H9 (cell line): ENCODE results near the gene STARD7. TPM values are rescaled to one million over a fixed set of nuclear protein-coding genes. Genes with fewer than 3 reads are reported as not detected.

Experiments
- DNase-seq: peaks from one replicate; pipeline ENCODE4 v3.0.0-alpha.2; 2017
- H2AFZ ChIP-seq: one replicate; pipeline ENCODE4 v1.6.1; 2013; ENCODE audit warnings: mild to moderate bottlenecking, low read length, control low read depth, moderate library complexity
- H2AK5ac ChIP-seq: 2 replicates; pipeline ENCODE4 v1.6.1; 2013; ENCODE audit warnings: low read length, control low read depth, mixed read lengths; ENCODE audit not compliant: insufficient read length
- H2BK120ac ChIP-seq: one replicate; pipeline ENCODE4 v1.6.1; 2013; ENCODE audit warnings: low read depth, mild to moderate bottlenecking, low read length, control low read depth, inconsistent platforms; ENCODE audit not compliant: poor library complexity, severe bottlenecking
- H2BK12ac ChIP-seq: 2 replicates; pipeline ENCODE4 v1.6.1; 2013; ENCODE audit warnings: low read length, control low read depth, mixed read lengths, low read depth; ENCODE audit not compliant: insufficient read length
- H2BK15ac ChIP-seq: 2 replicates; pipeline ENCODE4 v1.6.1; 2013; ENCODE audit warnings: low read depth, low read length, control low read depth
- H2BK20ac ChIP-seq: one replicate; pipeline ENCODE4 v1.6.1; 2013; ENCODE audit warnings: low read depth, mild to moderate bottlenecking, low read length, control low read depth, inconsistent platforms; ENCODE audit not compliant: poor library complexity, severe bottlenecking
- H2BK5ac ChIP-seq: 2 replicates; pipeline ENCODE4 v1.6.1; 2013; ENCODE audit warnings: low read length, control low read depth, mixed read lengths; ENCODE audit not compliant: insufficient read length
- H3K14ac ChIP-seq: 2 replicates; pipeline ENCODE4 v1.6.1; 2013; ENCODE audit warnings: low read length, control low read depth; ENCODE audit not compliant: insufficient read depth
- H3K18ac ChIP-seq: 2 replicates; pipeline ENCODE4 v1.6.1; 2013; ENCODE audit warnings: low read depth, mild to moderate bottlenecking, mixed read lengths, low read length, control low read depth; ENCODE audit not compliant: insufficient read length
- H3K23ac ChIP-seq: 2 replicates; pipeline ENCODE4 v1.6.1; 2013; ENCODE audit warnings: low read length, control low read depth, mixed read lengths, low read depth; ENCODE audit not compliant: insufficient read length
- H3K23me2 ChIP-seq: 2 replicates; pipeline ENCODE4 v1.6.1; 2013; ENCODE audit warnings: low read depth, mild to moderate bottlenecking, mixed read lengths, low read length, control low read depth; ENCODE audit not compliant: insufficient read length, poor library complexity, severe bottlenecking
- H3K27ac ChIP-seq: 2 replicates; pipeline ENCODE4 v1.5.1; 2013; ENCODE audit warnings: low read length, control low read depth, mixed read lengths, low read depth; ENCODE audit not compliant: insufficient read length
- H3K27me3 ChIP-seq: 2 replicates; pipeline ENCODE4 v1.6.1; 2013; ENCODE audit warnings: low read length, control low read depth, inconsistent platforms; ENCODE audit not compliant: insufficient read depth
- H3K4ac ChIP-seq: 2 replicates; pipeline ENCODE4 v1.6.1; 2013; ENCODE audit warnings: low read depth, mild to moderate bottlenecking, control low read depth, inconsistent platforms, low read length, moderate library complexity
- H3K4me1 ChIP-seq: 2 replicates; pipeline ENCODE4 v1.6.1; 2013; ENCODE audit warnings: low read length, control low read depth, inconsistent platforms; ENCODE audit not compliant: insufficient read depth
- H3K4me2 ChIP-seq: 2 replicates; pipeline ENCODE4 v1.6.1; 2013; ENCODE audit warnings: low read length, control low read depth, mixed read lengths; ENCODE audit not compliant: insufficient read length, insufficient read depth
- H3K56ac ChIP-seq: 2 replicates; pipeline ENCODE4 v1.6.1; 2013; ENCODE audit warnings: low read depth, mild to moderate bottlenecking, mixed read lengths, low read length, control low read depth; ENCODE audit not compliant: insufficient read length
- H3K79me1 ChIP-seq: 2 replicates; pipeline ENCODE4 v1.6.1; 2013; ENCODE audit warnings: low read depth, mild to moderate bottlenecking, moderate library complexity, low read length, control low read depth, inconsistent platforms; ENCODE audit not compliant: insufficient read depth, poor library complexity, severe bottlenecking
- H3K79me2 ChIP-seq: 2 replicates; pipeline ENCODE4 v1.6.1; 2013; ENCODE audit warnings: low read length, control low read depth, inconsistent platforms; ENCODE audit not compliant: insufficient read depth
- H3K9ac ChIP-seq: 2 replicates; pipeline ENCODE4 v1.6.1; 2013; ENCODE audit warnings: low read length, control low read depth, mixed read lengths; ENCODE audit not compliant: insufficient read length; ENCODE audit errors: extremely low read depth
- H3K9me3 ChIP-seq: one replicate; pipeline ENCODE4 v1.6.1; 2013; ENCODE audit warnings: low read depth, low read length, inconsistent platforms; ENCODE audit not compliant: control insufficient read depth
- H3T11ph ChIP-seq: one replicate; pipeline ENCODE4 v1.6.1; 2013; ENCODE audit warnings: mild to moderate bottlenecking, low read length, control low read depth, inconsistent platforms
- H4K20me1 ChIP-seq: one replicate; pipeline ENCODE4 v1.6.1; 2013; ENCODE audit not compliant: control insufficient read depth, insufficient read length, insufficient read depth
- H4K5ac ChIP-seq: 2 replicates; pipeline ENCODE4 v1.6.1; 2013; ENCODE audit warnings: low read depth, mild to moderate bottlenecking, mixed read lengths, low read length, control low read depth; ENCODE audit not compliant: insufficient read length
- H4K8ac ChIP-seq: replicated peaks from 2 replicates; pipeline ENCODE4 v1.6.1; 2013; ENCODE audit warnings: low read length, control low read depth, mixed read lengths, low read depth; ENCODE audit not compliant: insufficient read length
- H4K91ac ChIP-seq: 2 replicates; pipeline ENCODE4 v1.6.1; 2013; ENCODE audit warnings: low read depth, mild to moderate bottlenecking, moderate library complexity, mixed read lengths, low read length, control low read depth; ENCODE audit not compliant: insufficient read length
- H3K27ac Mint-ChIP-seq, 3 experiments: 2 replicates in 2 of 3; 3 replicates in 1 of 3; pipeline ENCODE4 v1.8.0; 2020 to 2021; ENCODE audit warnings: mixed read lengths in 3 of 3, mild to moderate bottlenecking in 1 of 3, moderate library complexity in 1 of 3
- H3K27me3 Mint-ChIP-seq: 2 replicates; pipeline ENCODE4 v1.8.0; 2021; ENCODE audit warnings: low read depth, mild to moderate bottlenecking, moderate library complexity, mixed read lengths
- H3K36me3 Mint-ChIP-seq, 3 experiments: 2 replicates in 2 of 3; 3 replicates in 1 of 3; pipeline ENCODE4 v1.8.0; 2020 to 2021; ENCODE audit warnings: low read depth in 3 of 3, mixed read lengths in 3 of 3; ENCODE audit not compliant: insufficient read depth in 1 of 3
- H3K4me1 Mint-ChIP-seq, 2 experiments: 2 replicates each; pipeline ENCODE4 v1.8.0; 2020; ENCODE audit warnings: mixed read lengths in 2 of 2
- H3K4me3 Mint-ChIP-seq, 2 experiments: 2 replicates in 1 of 2; 3 replicates in 1 of 2; pipeline ENCODE4 v1.8.0; 2020 to 2021; ENCODE audit warnings: mild to moderate bottlenecking in 2 of 2, mixed read lengths in 2 of 2, moderate library complexity in 1 of 2
- H3K9me3 Mint-ChIP-seq, 2 experiments: 2 replicates in 1 of 2; 3 replicates in 1 of 2; pipeline ENCODE4 v1.8.0; 2020; ENCODE audit warnings: mild to moderate bottlenecking in 2 of 2, mixed read lengths in 2 of 2, moderate library complexity in 1 of 2
- CTCF ChIP-seq: fragments of 200-600 bp; sonication (generic); conservative IDR thresholded peaks from 3 replicates; pipeline ENCODE4 v1.8.0; 2021; ENCODE audit warnings: antibody characterized with exemption, mild to moderate bottlenecking
- WGBS: extraction: QIAGEN DNeasy Blood & Tissue Kit; methylation state at CpG from one replicate; pipeline ENCODE4 v1.1.7; 2013; ENCODE audit warnings: missing lambda C conversion rate, low lambda C conversion rate, mixed read lengths; ENCODE audit not compliant: insufficient read length; ENCODE audit errors: extremely low coverage; 5-methylcytosine and 5-hydroxymethylcytosine counted together
- total RNA-seq: library from RNA; stranded (reverse); gene quantifications from 2 replicates; pipeline ENCODE4 v1.2.1, GENCODE V29; 2021

Gene STARD7
- total RNA-seq, 1 experiment from 2014 or later: 212 TPM

- Histone ChIP-seq H3K4ac (no peak overlapping the region), H2BK12ac (no peak overlapping the region), H2AK5ac (no peak overlapping the region), H2AFZ (no peak overlapping the region), H3K9ac (no peak overlapping the region), H4K20me1 (no peaks in the 10 kb centered on the region), H3K14ac (no peak overlapping the region; the same call in 1 of the 2 replicates), H2BK20ac (no peak overlapping the region), H2BK15ac (no peak overlapping the region), H2BK120ac (no peak overlapping the region), H4K5ac (no peak overlapping the region), H3K18ac (no peak overlapping the region), H3K4me2 (no peak overlapping the region), H4K8ac (no peak overlapping the region), H3K79me1 (no peaks in the 10 kb centered on the region), H3K9me3 (no peaks in the 10 kb centered on the region), H4K91ac (no peak overlapping the region), H3K23ac (no peak overlapping the region), H3K23me2 (no peaks in the 10 kb centered on the region), H2BK5ac (no peak overlapping the region), H3K4me1 (no peaks in the 10 kb centered on the region), H3K79me2 (no peaks in the 10 kb centered on the region), H3T11ph (no peak overlapping the region), H3K27ac (no peak overlapping the region), H3K27me3 (no peaks in the 10 kb centered on the region), H3K56ac (no peak overlapping the region)
- no peak overlapping the region; a peak in 1 of 7 replicates for H3K27ac Mint-ChIP-seq
- H3K36me3 Mint-ChIP-seq: no peaks in the 10 kb centered on the region; a peak in 1 of 7 replicates
- no peaks in the 10 kb centered on the region for H3K9me3 Mint-ChIP-seq
- WGBS: no CpG with 5 or more reads among the region's 12 CpGs
- H3K4me1 Mint-ChIP-seq: peaks cover 8 to 11% of the 10 kb centered on the region in 2 experiments
- DNase-seq: peak; percentile 51
- TF ChIP-seq CTCF: peak; percentile 40; the same call in 2 of the 3 replicates
- no peaks in the 10 kb centered on the region for H3K27me3 Mint-ChIP-seq
- no peak overlapping the region for H3K4me3 Mint-ChIP-seq
Measured at GRCh38 chr2:96213379-96213778, 4.8 kb upstream of the STARD7 start.
